HG03439 (cell line): ENCODE results near the gene ARHGAP32.
"Not testable (repeated sequence)": the region's sequence is repeated elsewhere in the genome, so short reads cannot be mapped to it uniquely, and the experiment has no call there.

Experiments
- ATAC-seq: cut with Tn5 transposase; IDR thresholded peaks from one replicate; pipeline ENCODE4 v1.9.1; 2021; ENCODE audit warnings: mild to moderate bottlenecking, moderate library complexity; ENCODE audit not compliant: unreplicated experiment

Gene ARHGAP32

DNA sequence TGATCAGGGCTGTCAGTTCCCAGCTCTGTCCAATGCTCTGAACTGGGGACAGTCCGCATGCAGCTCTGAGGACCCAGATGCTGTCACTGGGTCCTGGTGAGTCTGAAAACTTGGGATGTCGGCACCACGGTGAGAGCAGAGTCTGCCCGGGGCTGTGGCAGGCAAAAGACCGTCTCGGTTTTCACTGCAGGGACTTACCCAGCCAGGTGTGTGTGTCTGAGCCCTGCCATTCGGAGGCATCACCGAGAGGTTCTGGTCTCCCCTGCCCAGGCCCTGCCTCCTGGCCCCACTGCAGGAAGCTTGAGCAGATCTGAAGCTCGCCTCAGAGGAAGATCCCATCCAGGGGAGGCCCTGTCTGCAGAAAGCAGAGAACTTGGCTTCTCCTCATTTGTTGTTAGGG lies 254.6 kb downstream of the ARHGAP32 start:
- ATAC-seq = no peak

DNA sequence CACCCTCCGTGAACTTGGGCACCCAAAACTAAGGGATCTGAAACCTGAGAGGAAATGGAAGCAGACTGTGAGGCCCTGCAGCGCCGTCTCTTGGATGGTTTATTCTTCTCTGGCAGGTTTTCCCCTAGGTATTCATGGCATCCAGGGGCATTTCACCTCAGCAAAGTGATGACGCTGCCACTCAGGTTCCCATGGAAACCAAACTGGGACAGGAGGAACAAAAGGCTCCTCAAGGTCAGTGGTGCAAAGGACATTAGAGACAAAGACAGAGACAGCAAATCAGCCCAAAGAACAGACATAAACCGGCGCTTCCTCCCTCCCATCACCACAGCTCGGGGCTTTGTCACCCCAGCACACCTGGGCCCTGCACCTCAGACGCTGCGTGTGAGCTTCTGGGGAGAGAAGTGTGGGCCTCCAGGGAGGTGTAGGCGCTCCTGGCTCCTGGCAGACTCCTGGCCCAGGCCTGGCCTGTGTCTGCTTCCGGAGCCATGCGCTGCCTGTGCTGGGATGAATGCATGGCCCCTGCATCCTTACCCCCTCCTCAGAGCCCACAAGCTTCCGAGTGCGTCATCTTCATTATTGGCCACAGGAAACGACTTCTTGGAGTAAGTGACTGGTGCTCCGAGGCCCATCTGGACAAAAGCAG lies 255.4 kb downstream of the ARHGAP32 start:
- ATAC-seq = no peak

DNA sequence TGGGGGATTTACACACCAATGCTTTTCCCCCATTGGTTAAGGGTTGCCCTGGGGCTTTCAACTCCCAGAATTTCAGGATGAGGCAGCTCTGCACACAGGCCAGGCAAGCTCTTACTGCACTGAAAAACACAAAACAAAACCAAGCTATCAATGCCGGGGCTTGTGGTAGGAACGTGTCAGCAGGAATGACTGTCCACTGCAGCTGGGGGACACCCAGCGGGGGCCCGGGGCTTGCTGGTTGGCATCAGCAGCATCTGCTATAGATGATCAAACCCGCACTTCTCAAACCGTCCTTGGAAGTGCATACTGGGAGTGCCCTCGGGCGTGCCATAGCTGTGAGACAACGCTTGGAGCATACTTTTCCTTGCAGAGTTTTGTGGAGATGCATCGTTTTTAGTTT lies 257.2 kb downstream of the ARHGAP32 start:
- ATAC-seq = no peak

DNA sequence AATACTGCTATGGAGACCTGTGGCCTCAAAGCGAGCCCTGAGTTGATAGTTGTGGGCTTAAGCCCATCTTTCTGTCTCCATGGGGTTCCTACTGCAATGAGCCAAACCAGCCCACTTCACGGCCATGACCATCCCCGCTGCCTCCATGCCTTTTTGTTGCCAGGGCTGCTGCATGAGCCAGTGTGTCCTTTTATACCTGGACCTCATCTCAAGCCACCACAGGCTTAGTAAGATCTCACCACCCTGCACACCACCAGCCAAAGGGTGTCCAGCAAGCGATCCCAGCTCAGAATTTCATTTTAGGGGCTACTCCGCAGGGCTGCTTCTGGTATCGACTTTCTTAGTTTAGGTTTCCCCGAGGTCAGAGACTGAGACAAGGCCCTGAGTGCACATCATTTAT lies 257.8 kb downstream of the ARHGAP32 start:
- no peak for ATAC-seq

DNA sequence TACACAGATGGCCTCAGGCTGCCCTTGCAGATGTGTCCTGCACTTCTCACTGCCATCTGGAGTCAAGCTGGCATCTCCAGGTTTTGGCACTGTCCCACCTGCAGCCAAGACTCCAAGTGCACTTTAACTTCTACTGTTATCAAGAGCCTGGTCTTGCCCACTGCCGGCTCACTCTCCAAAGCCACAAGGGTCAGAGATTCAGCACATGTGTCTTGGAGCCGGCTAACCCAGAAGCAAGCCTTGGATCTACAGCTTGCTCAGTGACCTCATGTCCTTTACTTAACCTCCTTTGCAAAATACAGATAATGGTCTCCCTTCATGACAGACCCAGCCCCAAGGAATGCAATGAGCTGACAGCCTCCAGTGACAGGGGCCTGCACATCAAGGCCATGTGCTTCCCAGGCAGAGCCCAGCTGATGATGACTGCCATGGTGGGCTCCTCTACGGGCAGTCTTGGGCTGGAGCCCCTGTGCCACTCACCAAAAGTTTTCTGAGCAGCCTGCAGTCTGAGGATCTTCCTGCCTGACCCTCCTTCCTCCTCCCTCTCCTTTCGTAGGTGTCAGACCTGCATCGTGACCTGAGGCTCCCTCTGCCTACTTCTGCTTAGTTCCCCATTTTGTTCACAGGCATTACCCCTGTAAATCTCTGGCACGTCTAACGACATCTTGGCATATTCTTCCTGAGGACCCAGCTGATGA lies 258.5 kb downstream of the ARHGAP32 start:
- no peak for ATAC-seq

DNA sequence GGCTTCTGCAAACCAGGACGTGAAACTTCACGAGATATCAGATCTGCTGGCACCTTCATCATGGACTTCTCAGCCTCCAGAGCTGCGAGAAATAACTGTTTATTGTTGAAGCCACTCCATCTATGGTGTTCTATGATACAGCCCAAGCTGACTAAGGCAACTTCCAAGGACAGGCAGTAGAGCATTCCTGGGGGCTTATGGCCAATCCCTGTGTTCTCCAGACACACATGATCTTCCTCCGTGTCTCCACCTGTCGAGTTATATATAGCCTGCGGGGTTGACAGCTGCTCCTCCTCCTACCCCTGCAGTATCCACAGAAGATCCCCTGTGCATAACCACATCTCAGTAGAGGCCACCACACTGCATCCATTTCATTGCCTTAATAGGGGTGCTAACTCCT lies 260.5 kb downstream of the ARHGAP32 start:
- no peak for ATAC-seq

DNA sequence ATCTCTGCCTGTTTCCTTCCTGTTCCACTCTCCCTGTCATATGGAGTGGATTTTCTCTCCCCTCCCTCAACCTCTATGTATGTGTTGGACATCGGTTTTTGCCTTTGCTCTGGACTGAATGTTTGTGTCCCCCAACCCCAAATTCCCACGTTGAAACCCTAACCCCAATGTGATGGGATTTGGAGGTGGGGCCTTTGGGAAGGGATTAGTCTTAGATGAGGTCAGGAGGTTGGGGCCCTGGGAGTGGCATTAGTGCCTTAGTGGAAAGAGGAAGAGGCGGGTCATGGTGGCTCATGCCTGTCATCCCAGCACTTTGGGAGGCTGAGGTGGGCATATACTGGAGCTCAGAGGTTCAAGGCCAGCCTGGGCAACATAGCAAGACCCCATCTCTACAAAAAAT lies 261.1 kb downstream of the ARHGAP32 start:
- ATAC-seq = no peak

DNA sequence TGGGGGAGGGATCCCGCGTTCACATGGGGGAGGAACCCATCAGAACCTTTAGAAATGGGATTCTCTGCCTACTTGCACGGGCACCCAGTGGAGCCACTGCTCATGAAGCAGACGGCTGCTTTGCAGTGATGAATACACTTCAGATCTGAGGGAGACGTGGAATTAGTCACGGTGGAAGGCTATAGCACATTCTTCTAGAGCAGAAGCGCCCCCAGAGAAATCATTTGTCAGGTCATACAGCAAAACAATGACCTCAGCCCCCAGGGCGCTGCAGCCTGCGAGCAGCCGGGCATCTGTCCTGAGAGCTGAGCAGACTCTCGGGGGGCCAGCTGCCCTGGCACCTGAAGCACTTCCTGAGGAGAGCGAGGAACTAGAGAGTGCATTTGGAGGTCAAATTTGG lies 262.1 kb downstream of the ARHGAP32 start:
- no peak for ATAC-seq

DNA sequence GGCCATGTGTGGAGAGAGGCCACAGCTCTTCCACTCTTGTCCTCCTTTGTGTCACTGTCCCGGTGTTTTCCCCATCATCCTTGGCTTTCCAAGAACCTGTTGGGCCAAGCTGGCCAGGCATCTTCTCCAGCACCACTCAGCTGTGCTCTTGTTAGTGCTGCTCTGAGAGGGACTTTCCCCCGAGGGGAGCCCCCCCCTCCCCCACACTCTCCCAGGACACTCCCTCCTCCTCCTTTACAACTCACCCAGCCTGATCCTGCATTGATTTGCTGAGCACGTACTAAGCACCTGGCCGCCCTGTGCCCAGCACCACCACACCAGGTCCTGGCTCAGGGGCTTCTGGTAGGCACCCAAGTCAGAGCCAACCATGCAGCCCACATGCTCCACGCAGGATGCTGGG lies 262.7 kb downstream of the ARHGAP32 start:
- ATAC-seq = no peak

DNA sequence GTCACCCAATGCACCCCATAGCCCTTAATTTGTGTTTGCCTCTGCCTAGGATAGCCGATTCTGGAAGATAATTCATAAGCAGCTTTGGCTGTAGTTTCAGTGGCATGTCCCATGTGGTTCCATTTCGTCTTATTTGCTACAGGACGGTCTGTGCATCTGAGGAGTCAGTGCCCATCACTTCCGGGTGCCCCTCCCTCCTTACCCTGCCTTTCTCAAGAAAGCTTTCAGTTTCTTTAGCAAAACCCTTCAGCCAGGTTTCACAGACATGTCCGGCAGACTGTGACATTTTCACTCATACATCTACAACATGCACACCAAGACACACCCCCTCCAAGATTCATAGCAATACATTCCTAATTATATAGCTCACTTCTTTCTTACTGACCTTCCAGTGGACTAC lies 263.7 kb downstream of the ARHGAP32 start:
- peak; percentile 99 for ATAC-seq

DNA sequence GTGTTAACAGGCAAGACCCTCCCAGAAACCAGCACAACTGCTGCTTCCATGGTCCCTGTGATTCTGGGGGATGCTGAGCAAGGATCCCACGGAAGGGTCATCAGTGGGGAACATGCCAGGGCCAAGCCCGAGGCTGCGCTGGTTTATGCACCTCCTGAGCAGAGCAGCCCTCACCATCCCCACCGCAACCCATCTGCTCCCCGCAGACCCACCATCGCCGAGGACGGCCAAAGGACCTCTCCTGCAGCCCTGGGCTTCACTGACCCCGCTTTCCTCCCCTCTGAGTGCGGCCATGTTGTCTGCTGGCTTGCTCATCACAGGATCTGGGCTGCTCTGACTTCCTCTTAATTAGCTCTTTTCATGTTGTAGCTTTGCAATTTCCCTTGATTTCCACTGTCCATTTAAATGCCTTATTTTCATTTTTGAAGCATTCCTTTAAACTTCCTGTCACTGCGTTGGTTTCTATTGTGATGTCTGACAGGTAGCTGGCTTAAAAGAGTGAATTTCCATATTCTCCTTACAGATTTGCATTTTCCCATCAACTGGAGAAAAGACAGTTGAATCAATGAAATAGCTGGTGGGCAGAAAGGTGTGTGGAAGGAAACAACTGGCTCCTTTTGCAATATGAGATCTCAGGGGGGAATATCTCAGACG lies 264.3 kb downstream of the ARHGAP32 start:
- no peak for ATAC-seq

DNA sequence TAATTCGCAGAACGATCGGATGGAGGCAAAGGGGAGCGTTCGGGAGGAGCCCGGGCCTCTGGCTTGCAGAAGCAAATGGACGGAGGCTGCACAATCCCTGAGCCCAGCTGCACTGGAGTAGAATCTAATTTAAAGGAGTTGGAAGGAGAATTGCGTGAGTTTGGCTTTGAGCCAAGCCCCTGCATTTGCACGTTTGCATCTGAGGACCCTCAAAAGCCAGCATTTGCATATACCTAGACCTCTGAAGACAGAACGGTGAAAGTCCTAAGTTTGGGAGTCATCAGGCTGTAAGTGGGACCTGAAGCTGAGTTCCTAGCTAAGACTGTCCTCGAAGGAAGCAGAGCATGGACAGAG lies 265.0 kb downstream of the ARHGAP32 start:
- no peak for ATAC-seq

DNA sequence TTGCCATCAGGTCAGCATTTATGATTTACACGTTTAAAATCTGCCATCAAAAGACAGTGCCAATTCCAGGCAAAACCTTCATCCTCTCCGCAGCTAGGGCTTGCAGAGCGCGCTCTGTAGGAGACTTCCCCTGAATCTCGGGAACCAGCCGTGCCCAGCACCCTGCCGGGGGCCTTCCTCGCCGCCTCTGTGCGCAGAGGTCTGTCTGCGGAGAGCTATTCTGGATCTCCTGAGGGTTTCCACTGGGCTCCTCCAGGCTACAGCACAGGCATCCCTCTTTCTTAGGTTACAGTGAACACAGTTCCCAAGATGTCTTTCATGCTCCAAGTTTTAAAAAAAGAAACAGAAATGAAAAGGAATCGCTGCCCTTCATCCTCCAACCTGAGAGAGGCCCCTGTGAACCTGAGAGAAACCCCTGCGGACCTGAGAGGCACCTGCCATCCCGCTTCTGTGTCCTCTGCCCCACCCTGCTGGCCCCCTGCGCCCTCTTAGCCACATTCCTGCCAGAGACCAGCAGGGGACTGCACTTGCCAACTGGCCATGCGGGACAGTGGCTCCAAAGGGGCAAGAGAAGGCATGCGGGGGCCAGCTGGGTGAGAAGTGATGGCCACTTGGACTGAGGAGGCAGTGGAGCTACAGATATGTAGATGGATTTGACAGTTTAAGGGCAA lies 265.6 kb downstream of the ARHGAP32 start:
- no peak for ATAC-seq

DNA sequence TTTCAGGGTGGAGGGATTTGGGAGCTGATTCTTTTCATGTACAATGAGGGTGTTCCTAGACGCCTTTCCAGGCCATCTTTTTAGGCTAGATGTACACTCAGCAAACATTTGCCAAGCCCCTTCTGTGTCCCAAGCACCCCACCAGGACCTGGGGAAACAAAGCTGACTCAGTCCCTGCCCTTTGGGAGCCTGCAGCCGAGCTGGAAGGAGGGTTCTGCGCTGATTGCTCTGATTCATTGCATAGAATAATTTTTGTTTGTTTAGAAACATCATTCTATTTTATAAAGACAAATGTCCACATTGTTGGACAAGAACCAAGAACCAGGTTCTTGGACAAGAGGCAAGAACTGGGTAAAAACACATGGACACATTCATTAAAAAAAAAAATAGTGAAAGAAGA lies 266.1 kb downstream of the ARHGAP32 start:
- no peak for ATAC-seq

DNA sequence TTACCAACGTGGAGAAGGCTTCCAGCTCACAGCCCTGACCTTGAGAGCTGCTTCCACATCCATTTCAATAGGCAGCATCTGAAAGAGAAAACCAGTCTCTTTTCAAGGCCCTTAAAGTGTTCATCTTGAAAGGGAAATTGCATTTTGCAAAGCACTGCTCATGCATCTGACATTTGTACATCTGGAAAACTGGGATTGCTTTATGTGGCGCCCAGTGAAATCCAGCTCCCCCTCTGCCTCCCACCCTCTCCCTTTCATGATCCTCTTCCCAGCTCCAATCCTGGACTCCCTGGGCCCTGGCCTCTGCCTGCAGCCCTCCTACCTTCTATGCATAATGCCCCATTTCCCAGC lies 266.9 kb downstream of the ARHGAP32 start:
- ATAC-seq = no peak

DNA sequence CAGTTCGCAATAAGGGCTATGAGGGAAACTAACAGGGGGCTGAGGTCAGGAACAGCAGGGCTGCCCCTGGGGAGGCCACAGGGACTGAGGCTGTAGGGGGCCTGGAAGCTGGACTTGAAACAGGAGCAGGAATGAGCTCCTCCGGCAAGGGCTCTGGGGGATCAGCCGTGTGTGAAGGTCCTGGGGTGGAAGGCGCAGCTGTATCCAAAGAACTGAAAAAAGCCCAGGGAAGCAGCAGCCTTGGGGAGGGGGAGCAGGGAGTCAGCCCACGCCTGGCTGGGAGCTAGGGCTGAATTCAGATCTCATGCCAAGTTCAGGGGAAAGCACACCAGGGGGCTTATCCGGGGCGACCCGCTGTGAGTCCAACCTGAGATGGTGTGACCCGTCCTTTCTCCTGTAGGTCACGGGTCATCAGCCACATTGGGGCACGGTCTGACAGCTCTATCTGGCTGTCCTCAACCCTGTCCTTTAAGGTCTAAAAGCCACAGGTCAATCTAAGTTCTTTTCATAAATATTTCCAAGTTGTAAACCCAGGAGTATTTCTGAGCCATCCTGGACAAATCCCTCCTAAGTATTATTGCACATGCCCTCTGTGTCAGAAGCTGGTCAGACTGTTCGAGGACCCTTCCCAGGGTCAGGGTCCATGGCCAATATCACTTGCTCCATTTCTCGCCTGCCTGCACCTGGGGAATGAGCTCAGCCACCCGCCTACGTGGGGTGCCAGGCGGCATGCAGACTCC lies 267.4 kb downstream of the ARHGAP32 start:
- no peak for ATAC-seq

DNA sequence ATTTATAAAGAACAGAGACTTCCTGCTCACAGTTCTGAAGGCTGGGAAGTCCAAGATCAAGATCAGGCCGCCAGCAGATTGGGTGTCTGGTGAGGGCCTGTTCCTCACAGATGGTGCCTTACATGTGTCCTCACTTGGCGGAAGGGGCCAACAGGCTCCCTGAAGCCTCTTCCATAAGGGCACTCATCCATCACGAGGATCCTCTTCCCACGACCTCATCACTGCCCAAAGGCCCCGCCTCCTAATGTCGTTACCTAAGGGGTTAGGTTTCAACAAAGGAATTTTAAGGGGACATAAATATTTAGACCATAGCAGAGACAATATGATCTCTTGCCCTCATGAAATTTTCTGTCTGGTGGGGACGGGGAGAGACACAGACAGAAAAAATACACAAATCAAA lies 268.0 kb downstream of the ARHGAP32 start:
- ATAC-seq = no peak

DNA sequence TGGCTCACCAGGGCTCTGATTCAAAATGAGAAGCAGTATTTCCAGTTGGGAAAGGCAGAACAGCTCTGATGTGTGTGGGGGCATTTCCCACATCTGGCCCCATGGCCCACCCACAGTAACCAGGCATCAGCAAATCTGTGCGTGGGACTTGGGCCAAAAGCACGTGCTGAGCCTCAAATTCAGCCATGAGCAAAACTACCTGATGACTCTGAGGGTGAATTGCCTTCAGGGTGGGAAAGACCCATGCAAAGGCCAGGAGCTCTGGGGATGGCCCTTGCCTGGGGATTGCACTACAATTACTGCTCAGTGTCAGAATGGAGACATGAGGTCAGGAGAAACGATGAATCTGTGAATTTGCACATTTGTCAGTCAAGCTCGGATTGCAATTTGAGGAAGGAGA lies 270.3 kb downstream of the ARHGAP32 start:
- ATAC-seq = no peak

DNA sequence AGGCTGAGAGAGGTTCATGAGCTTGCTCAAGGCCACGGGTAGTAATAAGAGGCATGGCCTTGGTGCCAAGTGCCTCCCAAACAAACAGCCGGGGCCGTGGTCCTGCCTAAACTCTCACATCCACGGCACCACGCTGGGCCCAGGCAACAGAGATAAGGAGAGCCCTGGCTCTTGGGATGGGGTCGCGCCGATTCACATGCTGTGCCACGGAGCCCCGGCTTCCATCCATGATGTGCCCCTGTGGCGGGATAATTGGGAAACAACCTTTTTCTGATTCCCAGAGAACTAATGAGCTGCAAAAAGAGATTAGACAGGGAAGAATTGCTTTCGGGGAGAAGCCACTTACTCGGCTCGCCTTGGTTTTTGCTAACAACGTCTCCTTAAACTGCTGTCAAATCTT lies 271.5 kb downstream of the ARHGAP32 start:
- no peak for ATAC-seq

DNA sequence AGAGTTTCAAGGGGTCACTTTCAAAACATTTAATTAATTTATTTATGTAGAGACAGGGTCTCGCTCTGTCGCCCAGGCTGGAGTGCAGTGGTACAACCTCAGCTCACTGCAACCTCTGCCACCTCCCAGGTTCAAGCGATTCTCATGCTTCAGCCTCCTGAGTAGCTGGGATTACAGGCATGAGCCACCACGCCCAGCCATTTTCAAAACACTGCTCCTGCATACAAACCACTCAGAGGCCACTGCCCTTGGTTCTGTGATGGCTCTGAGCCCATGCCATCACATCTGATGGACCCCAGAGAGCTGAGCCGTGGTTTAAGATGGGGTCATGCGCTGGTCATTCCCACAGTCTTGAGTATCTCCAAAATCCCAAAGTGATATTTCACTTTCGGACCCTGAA lies 272.5 kb downstream of the ARHGAP32 start:
- ATAC-seq = not testable (repeated sequence)

DNA sequence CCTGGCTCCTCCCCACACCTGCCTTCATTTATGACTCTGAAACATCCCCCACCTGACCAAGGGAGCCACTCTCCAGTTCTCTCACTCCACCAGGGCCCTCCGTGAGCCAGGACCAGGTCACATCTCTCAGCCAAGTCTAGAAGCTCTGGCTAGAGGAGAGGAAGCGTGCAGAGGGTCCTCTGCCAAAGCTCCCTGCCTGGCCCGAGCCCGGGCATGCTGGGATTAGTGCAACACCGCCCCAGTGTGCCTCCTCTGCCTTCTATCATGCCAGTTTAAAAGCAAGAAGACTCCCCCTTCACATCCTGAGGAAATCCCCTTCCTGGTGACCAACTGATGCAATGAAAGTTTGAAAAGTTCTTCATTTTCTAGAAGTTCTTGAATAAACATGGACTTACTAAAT lies 272.9 kb downstream of the ARHGAP32 start:
- no peak for ATAC-seq
